NCI-H2029 (cell line): ENCODE measurements around the gene P3R3URF.

Experiments
- DNase-seq: peaks from one replicate; lab custom pipeline; 2025; lab: John Stamatoyannopoulos, UW

P3R3URF gene

GRCh38 chr1:46131712-46132528, 44.4 kb downstream of the P3R3URF start:
- DNase-seq: peak; percentile 74

- DNase-seq: no peak
These were observed 45.2 kb downstream of the P3R3URF start for GRCh38 chr1:46131093-46131492.

- DNase-seq: no peak
These were observed 45.7 kb downstream of the P3R3URF start for GRCh38 chr1:46130606-46131005.

- DNase-seq: no peak
These were observed 46.2 kb downstream of the P3R3URF start for GRCh38 chr1:46130121-46130520.

- no peak for DNase-seq
These were observed 47.9 kb downstream of the P3R3URF start for GRCh38 chr1:46128344-46128743.
